Stimulated activated naive CD4-positive, alpha-beta T cell treated with Interleukin-2 at 50 U/mL for 16 hours (primary cell): ENCODE measurements around the gene LIPF.
"Not testable (repeated sequence)": the region's sequence is repeated elsewhere in the genome, so short reads cannot be mapped to it uniquely, and the experiment has no call there.

Experiments used
- DNase-seq: peaks from one replicate; lab custom pipeline; 2025; lab: John Stamatoyannopoulos, UW

LIPF gene, protein sequence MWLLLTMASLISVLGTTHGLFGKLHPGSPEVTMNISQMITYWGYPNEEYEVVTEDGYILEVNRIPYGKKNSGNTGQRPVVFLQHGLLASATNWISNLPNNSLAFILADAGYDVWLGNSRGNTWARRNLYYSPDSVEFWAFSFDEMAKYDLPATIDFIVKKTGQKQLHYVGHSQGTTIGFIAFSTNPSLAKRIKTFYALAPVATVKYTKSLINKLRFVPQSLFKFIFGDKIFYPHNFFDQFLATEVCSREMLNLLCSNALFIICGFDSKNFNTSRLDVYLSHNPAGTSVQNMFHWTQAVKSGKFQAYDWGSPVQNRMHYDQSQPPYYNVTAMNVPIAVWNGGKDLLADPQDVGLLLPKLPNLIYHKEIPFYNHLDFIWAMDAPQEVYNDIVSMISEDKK

DNA sequence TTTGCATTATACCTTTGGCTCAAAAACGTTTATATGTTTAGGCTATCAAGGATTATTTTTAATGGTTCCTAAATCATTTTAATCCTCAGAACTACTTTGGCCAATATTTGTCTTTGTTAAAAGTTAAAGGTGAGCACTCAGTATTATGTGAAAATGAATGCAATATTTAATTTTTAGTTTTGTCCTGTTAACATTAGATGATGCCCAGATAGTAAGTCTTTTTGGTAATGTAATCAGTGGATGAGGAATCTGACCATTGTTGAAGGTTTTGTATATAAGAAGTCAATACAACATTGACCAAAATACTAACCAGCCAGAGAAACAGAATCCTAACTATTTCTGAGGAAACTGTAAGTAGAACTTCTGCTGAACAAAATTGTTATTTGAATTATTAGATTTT lies at the start of gene LIPF:
LIPF (plus strand) TSS at position 301 of the 400 bp plus-strand sequence. CDS start 2,856 bp downstream, outside the sequence.
- no peak for DNase-seq

DNA sequence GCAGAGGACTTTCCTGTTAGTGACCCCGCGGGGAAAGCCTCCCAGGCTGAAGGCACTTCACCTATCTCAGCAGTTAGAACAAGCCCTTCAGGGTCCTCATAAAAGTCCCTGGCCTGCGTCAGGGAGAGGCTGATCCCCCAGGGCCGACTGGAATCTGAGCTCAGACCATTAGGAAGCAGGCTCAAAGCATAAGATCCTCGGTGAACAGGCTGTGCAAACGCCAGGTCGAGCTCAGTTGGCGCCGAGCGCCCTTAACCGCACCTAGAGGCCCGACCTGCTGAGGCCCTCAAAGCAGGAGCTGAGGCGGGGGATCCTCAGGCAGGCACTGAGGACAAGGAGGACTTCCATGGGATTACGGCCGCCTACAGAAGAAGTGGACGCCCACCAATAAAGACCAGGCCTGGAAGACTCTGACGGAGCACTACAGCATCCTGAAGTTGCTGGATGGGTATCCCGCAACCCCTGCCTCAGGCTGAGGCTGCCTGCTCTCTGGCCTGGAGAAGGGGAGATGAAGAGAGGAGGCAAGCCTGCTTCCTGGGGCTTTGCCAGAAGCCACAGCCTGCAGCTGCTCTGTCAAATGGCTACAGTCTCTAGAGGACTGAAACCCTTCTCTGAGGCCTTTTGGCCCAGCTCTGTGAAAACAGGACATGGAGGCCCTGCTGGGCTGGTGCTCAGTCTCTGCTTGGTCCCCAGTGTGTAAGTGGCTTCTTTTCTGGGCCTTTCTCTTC lies 47.8 kb upstream of the LIPF start:
- no peak for DNase-seq

DNA sequence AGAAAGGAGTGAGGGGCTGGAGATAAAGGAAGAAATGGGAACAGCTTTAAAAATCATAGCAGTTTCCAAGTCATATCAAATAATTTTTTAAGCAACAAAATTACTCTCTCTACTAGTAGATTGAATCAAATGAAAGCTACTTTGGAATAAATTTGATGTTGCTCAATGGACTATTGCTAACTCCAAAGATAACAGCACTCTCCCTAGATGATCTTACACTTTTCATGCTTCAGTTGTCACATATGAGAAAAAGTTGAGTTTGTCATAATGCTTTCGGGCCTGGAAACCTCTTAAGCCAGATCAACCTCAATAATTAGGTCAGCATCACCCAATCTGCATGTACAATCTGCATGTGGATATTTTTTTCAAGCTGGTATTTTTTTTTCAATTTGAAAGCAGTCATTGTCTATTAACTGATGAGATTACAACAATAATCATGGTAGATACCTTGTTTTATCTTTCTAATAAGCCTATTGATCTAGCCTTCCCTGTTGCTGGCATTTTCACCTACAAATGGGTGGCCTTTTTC lies 46.4 kb upstream of the LIPF start:
- DNase-seq, result no peak

DNA sequence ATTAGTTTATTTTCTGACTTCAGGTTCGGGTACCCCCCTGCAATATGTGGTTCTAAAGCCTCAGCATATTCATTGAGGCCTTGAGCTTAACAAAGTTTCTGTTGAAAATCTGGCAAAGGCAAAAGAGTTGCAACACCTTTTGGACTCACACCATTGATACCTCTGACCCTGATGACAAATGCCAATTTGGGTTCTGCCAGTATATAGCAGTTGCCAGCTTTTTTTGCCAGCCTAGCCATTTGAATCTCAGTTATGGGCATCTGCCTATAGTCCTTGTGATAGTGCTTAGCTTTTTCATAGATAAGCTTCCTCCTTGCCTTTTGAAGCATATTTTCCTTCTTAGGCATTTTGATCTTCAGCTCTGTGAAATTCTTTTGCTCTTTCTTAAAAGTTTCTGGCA lies 45.7 kb upstream of the LIPF start:
- no peak for DNase-seq

DNA sequence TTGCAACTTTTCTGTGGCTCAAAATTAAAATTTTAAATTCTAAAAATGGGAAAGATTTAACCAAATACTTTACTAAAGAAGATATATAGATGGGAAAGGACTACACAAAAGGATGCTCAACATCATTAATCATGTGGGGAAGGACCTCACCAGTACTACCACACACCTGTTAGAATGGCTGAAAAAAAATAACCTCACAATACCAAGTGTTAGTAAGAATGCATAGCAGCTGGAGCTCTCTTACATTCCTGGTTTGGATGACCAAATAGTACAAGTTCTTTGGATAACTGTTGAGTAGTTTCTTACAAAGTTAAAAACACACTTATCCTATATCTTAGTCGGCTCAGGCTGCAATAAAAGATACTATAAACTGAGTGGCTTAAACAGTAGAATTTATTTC lies 43.8 kb upstream of the LIPF start:
- DNase-seq, result no peak

DNA sequence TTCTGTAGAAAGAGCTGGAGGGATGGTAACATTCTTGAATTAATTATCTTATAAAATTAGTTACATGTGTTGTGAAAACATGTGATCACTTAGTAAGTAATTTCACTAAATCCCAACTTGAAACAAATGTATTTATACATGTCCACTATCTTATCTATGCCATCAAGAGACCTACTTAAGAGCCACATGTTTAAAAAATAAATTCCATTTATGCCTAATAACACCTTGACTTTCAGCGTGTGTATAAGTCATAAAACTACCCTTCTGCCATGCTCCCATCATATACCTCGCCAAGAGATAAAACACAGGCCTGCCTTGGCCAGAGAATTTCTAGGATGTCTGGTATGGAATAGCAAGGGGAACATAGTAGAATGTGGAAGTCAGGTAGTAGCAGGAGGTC lies 40.4 kb upstream of the LIPF start:
- no peak for DNase-seq

DNA sequence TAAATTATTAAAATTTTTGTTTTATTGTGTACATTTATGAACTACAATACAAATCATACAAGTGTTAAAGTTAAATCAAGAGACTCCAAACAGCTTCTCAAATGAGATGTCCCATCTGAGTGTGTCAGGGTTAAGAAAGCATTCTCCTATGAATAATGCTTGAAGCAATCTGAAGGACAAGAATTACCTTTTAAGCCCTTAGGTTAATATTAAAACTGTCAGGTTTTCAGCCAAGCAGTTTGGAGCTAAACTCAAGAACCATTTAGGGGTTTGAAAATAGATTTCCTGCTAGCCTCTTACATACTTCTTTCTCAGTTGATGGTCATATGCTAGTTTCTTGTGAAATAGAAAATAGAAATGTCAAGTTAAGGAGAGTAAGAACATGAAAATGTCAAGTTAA lies 39.4 kb upstream of the LIPF start:
- no peak for DNase-seq

DNA sequence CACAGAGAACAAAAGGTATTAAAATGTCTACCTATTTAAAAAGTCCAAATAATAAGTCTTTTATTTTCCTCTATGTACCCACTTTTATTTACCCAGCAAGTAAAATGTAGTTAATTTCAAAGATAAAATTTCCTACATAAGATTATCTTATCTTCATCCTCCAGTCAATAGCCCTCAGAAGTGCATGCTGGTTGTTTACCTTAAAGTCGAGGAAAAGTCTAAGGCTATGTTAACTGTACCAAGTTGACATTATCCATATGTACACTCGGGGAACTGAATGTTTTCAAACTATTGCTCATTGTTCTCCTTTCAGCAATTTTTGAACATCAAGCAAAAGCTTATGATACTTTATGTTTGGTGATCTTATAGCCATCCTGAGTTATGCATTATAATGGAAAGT lies 24.1 kb upstream of the LIPF start:
- no peak for DNase-seq

DNA sequence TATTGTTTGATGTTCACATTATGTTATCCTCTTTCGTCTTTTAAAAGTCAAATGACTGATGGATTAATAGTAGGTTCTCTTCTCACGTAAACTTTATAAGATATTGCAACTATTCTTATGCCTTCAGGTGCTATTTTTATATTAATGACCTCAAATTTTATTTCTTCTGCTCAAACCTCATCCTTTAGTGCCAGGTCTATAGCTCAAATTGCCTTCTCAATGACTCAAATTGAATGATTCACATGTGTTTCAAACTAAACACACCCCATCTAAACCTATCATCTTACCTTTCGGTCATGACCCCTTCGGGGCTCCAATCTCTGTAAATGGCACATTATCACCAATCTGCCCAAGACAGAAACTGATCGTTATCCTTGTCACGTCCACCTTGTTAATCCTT lies 22.0 kb upstream of the LIPF start:
- DNase-seq, result no peak

DNA sequence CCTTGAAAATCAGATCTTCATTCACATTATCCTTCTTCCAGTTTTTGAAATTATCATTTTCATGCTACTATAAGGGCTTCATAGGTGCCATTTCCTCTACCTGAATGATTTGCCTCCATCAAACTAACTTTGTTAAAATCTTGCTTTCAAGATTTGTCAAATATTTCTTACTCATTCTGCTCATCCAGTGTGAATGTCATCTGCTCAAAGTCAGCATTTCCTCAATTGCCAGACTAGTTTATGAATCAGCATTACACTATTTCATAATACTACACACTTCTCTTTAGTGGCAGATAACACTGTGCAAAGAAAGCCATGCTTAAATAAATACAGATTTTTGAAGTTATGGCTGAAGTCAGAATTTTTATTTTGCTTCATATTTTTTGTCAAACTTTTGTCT lies 21.3 kb upstream of the LIPF start:
- no peak for DNase-seq

DNA sequence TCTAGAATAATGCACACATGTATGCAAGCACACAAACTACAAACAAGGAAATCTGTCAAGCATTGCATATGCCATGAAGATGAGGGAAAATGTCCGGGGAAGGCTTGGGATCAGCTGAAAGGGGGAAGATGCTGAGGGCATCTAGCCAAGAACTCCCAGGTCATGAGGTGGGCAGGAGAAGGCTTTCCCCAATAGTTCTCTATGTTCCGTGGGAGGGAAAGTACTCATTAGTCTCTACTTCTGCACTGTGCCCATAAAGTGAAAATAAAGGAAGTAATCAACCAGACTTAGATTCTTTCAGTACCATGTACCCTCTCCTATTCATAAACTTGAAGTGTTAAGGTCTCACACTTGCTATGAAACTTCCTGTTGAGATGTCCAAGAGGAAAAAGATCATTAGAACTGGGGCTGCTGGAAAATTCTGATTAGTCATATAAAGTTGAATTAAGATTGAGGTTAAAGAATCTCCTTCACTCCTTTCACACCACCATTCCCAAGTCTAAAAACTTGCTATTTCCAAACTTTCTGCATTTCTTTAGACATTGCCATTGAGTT lies 17.1 kb upstream of the LIPF start:
- DNase-seq, result no peak

DNA sequence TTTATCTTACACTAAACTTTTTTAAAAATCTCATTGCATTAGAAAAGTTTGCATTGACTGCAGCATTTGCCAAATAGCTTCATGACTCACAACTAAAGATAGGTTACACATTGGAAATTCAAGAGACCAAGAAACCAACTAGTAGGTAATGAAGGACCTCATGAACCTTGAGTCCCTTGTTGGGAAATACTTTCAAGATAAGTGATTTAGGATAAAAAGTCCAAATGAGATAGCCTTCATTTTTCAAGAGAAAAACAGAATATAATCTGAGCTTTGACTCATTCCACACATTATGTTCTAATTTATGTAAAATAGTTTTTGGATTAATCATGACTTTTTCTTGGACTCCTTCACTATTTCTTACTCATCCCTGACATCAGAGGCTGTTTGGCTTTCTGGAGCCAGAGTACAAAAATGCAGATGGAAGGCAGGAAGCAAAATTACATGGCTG lies 13.1 kb upstream of the LIPF start:
- no peak for DNase-seq

DNA sequence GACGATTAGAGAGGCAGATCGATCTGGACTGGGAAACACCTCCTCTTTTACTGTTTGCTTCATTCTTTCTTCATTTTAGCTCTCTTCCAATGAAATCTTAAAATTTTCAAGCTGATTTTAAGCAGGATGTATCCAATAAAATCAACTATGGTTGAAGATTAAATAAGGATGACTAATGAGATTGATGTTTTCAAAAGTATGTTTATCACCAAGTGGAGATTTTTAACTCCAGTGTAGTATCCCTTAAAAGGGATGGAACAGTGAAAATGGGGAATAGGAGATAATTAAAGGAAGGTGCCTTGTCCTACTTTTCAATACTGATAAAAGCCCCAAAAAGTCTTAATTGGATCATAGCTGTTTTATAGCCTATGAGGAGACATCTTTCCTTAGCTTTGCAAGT lies 11.6 kb upstream of the LIPF start:
- DNase-seq, result no peak

DNA sequence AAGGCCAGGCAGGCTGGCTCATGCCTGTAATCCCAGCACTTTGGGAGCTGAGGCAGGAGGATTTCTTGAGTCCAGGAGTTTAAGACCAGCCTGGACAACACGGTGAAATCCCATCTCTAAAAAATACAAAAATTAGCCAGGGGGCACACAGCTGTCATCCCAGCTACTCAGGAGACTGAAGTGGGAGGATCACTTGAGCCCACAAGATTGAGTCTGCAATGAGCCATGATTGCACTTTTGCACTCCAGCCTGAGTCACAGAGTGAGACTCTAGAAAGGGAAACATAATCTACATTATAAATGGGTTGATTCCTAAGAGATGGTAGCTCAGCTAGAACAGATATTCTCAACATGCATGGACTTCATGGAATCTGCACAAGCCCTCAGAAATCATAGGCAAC lies 6.3 kb upstream of the LIPF start:
- DNase-seq, result no peak

DNA sequence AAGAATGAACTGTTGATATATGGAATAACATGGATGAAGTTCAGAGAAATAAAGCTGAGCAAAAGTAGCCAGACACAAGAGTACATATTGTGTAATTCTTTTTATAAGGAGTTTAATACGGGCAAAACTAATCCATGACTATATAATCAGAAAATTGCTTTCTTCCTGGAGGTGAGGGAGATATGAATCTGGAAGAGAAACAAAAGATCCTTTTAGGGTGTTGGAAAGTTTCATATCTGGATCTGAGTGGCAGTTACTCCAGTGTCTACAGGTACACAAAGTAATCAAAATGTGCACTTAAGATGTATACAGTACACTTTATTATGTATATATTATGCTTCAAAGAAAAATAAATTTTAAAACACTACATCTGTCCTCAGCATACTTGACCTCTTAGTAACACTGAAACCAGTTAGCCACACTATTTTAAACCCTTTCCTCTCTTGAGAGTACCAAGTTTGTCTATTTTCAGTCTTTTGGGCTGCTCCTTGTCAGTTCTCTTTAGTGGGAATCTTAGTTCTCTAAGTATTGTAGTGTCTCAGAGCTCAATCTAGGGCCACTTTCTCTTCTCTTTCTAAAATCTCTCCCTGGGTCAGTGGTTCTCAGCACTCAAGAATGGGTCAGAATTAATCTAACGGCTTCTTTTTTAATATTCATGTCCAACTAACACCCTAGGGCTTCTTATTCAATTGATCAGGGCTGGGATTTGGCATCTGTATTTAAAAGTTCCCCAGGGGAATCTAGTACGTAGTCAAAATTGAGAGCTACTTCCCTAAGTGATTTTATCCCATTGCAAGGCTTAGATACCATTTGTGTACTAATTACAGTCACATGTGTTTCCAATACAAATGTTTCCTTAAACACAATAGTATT lies 4.3 kb upstream of the LIPF start:
- DNase-seq, result no peak

DNA sequence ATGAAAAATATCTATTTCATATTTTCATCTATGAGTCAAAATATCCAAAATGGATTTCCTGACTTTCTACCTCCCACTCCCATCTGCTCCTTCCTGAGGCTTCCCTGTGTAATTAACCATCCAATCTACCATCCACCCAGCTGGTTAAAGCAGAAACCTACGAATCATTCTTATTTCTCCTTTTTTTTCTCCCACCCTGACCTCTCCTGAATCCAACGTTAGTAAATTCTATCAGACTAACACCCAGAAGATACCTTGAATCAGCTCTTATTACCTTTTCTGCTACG lies 3.7 kb upstream of the LIPF start:
- DNase-seq, result no peak

DNA sequence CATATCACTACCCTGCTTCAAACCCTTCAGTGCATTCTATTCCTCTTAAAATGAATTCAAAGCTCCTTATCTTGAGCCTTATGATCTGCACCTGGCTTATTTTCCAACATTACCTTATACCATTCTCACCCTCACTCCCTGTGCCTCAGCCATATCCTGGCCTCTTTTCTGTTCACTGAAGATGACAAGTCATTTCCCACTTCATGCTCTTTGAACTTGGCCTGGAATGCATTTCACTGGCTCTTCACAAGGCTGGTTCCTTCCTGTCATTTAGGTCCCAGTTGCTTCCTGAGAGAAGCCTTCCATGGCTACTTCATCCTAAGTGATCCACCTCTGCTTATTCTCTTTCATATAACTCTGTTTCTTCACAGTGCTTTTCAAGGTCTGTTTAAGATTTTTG lies 3.2 kb upstream of the LIPF start:
- no peak for DNase-seq

DNA sequence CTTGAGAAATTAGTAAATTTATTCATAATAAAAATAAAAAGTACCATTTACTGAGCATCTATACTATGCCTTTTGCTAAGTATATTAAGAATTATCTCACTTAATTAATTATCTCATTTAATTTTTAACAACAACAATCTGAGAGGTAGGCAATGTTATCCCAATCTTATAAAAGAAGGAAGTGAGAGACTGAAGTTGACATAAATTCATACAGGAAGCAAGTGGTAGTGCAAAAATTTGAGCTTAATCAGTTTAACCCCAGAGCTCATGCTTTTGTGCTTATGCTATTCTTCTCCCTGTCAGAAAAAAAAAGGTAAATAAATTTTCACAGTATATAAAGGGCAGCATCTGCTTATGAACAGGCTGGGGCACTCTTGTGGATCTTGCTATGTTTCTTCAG lies 2.7 kb upstream of the LIPF start:
- DNase-seq, result no peak

DNA sequence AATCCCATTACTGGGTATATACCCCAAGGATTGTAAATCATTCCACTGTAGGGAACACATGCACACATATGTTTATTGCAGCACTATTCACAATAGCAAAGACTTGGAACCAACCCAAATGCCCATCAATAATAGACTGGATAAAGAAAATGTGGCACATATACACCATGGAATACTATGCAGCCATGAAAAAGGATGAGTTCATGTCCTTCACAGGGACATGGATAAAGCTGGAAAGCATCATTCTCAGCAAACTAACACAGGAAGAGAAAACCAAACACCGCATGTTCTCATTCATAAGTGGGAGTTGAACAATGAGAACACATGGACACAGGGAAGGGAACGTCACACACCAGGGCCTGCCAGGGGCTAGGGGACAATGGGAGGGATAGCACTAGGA lies 1.1 kb upstream of the LIPF start:
- DNase-seq, result not testable (repeated sequence)

DNA sequence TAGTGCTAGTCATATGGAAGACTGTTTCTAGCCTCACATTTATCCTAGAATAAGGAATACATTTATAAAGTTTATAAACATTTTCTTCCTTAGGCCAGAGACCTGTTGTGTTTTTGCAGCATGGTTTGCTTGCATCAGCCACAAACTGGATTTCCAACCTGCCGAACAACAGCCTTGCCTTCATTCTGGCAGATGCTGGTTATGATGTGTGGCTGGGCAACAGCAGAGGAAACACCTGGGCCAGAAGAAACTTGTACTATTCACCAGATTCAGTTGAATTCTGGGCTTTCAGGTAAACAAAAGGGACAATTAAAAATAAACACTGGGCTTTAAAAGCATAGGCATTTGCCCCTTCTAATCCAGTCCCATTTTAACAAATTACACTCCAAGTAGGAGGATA lies 4.2 kb downstream of the LIPF start:
- DNase-seq, result no peak

DNA sequence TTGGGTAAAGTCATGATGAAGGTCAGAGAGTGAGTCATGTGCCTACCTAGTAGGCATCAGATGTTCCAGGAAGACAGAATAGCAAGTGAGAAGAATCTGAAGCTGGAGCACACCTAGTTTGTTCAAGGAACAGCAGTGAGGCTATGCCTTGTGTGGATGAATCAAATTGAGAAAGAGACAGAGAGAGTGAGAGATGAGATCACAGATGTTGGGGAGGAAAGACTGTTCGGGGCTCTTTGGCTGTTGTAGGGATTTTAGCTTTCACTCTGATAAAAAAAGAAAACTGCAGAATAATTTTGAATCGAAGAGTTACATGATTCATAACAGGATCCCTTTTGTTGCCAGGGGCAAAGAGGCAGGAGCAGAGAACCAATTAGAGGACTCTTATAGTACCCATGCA lies 6.3 kb downstream of the LIPF start:
- DNase-seq, result no peak

DNA sequence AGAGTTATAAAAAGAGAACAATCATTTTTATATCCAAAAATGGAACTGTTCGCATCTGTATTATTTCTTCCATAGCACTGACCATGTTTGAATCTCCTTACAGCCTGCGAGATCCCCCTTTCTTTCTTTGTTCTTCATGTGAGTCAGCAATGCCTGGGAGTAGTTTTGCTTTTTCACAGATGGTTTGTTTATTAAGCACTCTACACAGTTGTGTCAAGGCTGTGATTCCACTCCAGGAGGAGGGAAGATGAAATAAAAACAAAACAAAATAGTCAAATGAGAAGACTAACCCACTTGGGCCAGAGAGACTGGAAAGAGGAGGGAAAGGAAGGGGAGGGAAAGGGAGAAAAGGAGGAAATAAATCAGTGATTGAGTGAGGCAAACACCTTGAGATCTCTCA lies 7.8 kb downstream of the LIPF start:
- DNase-seq, result no peak
